Osteoblast (primary cell): ENCODE results near the gene ASCC1. TPM values are rescaled to one million over a fixed set of nuclear protein-coding genes. Genes with fewer than 3 reads are reported as not detected.
"Not testable (repeated sequence)": the region's sequence is repeated elsewhere in the genome, so short reads cannot be mapped to it uniquely, and the experiment has no call there.

Experiments
- DNase-seq: peaks from one replicate; pipeline ENCODE4 v3.0.0; 2011; ENCODE audit warnings: low spot score, mixed read lengths; ENCODE audit not compliant: insufficient read length; ENCODE audit errors: missing footprints
- H2AFZ ChIP-seq: 2 replicates; pipeline ENCODE4 v1.6.0; 2011; ENCODE audit warnings: mild to moderate bottlenecking, low read length
- H3K27ac ChIP-seq: 2 replicates; pipeline ENCODE4 v1.5.1; 2011; ENCODE audit warnings: mild to moderate bottlenecking, low read depth, low read length, moderate library complexity
- H3K27me3 ChIP-seq: 2 replicates; pipeline ENCODE4 v1.6.0; 2012; ENCODE audit warnings: mild to moderate bottlenecking, control low read depth, inconsistent platforms, low read length, moderate library complexity; ENCODE audit not compliant: insufficient read depth
- H3K36me3 ChIP-seq: 2 replicates; pipeline ENCODE4 v1.5.1; 2011; ENCODE audit warnings: mild to moderate bottlenecking, low read length, control low read depth, moderate library complexity; ENCODE audit not compliant: insufficient read depth
- H3K4me1 ChIP-seq: 2 replicates; pipeline ENCODE4 v1.5.1; 2011; ENCODE audit warnings: mild to moderate bottlenecking, low read length, control low read depth, moderate library complexity; ENCODE audit not compliant: insufficient read depth
- H3K4me2 ChIP-seq: 2 replicates; pipeline ENCODE4 v1.6.0; 2011; ENCODE audit warnings: mild to moderate bottlenecking, low read length; ENCODE audit not compliant: insufficient read depth
- H3K4me3 ChIP-seq: fragments of 200-600 bp; sonication (generic); 3 replicates; pipeline ENCODE4 v1.5.1; 2012; ENCODE audit warnings: mild to moderate bottlenecking, low read length, inconsistent platforms; ENCODE audit not compliant: insufficient read depth
- H3K79me2 ChIP-seq: 2 replicates; pipeline ENCODE4 v1.6.0; 2012; ENCODE audit warnings: mild to moderate bottlenecking, low read length, control low read depth, inconsistent platforms; ENCODE audit not compliant: insufficient read depth
- H3K9me3 ChIP-seq: 2 replicates; pipeline ENCODE4 v1.5.1; 2011; ENCODE audit warnings: low read depth, low read length, control low read depth
- H4K20me1 ChIP-seq: 2 replicates; pipeline ENCODE4 v1.6.0; 2012; ENCODE audit warnings: mild to moderate bottlenecking, low read length, control low read depth; ENCODE audit not compliant: insufficient read depth
- total RNA-seq: library from RNA; depleted of rRNA; stranded (reverse); fragments of >200 nt; gene quantifications from 2 replicates; pipeline ENCODE4 v1.2.3, GENCODE V29; 2012
- TF ChIP-seq, protein P1 (sequence below): IDR thresholded peaks from 2 replicates; pipeline ENCODE4 v1.5.1; 2011; ENCODE audit warnings: mild to moderate bottlenecking, low read depth, low read length, moderate library complexity; ENCODE audit errors: extremely low read depth

The ASCC1 gene
- total RNA-seq, 1 donor: 40.2 TPM

DNA sequence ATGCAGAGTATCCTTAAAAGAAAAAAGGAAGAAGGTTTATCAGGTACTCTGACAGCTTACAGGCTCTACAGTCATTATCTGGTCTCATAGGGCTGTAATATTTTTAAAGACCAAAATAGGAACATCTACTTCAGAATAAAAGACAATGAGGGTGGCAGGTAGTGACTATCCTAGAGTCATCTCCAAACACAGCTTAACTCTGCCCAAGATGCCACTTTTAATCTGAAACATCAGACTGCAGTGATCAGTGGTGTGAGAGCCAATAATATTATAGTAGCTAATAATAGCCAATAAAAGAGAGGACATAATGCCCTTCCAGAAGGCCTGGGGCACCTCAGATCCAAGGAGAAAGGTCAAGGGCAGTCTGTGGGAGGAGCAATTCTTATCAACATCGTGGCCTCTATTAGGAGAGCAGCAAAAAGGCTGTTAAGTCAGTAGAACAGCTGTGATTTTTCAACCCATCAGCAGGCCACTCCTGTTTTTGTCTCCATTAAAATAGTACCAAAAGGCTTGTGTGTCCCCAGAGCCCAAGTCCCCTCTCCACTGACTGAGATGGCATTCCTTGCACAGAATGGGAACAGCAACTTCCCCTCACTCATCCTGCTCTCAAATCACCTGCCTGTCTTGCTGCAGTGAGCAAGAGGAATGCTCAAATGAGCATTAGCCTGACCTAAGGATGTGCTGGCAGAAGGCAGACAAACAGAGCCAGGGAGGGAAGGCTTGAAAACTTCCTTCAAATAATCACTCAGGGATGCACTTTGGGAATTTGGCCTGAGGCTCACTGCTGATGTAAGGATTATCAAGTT, 107.0 kb downstream of the ASCC1 start:
- no peak overlapping the region for H3K4me3 ChIP-seq
- H4K20me1 ChIP-seq: no peaks in the 10 kb centered on the region
- no peak for DNase-seq
- TF ChIP-seq, protein P1, sequence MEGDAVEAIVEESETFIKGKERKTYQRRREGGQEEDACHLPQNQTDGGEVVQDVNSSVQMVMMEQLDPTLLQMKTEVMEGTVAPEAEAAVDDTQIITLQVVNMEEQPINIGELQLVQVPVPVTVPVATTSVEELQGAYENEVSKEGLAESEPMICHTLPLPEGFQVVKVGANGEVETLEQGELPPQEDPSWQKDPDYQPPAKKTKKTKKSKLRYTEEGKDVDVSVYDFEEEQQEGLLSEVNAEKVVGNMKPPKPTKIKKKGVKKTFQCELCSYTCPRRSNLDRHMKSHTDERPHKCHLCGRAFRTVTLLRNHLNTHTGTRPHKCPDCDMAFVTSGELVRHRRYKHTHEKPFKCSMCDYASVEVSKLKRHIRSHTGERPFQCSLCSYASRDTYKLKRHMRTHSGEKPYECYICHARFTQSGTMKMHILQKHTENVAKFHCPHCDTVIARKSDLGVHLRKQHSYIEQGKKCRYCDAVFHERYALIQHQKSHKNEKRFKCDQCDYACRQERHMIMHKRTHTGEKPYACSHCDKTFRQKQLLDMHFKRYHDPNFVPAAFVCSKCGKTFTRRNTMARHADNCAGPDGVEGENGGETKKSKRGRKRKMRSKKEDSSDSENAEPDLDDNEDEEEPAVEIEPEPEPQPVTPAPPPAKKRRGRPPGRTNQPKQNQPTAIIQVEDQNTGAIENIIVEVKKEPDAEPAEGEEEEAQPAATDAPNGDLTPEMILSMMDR: no peak
- no peaks in the 10 kb centered on the region for H3K27me3 ChIP-seq
- H3K79me2 ChIP-seq: no peaks in the 10 kb centered on the region
- H3K27ac ChIP-seq: no peak overlapping the region
- H3K4me1 ChIP-seq: no peaks in the 10 kb centered on the region
- no peaks in the 10 kb centered on the region for H3K9me3 ChIP-seq
- H3K4me2 ChIP-seq: no peak overlapping the region
- H2AFZ ChIP-seq: no peak overlapping the region
- no peaks in the 10 kb centered on the region for H3K36me3 ChIP-seq

GRCh38 chr10:72108004-72108370, 108.1 kb downstream of the ASCC1 start:
- not testable (repeated sequence) for H3K79me2 ChIP-seq, H3K27ac ChIP-seq, H3K4me3 ChIP-seq, H4K20me1 ChIP-seq, H3K27me3 ChIP-seq, H3K4me1 ChIP-seq, H2AFZ ChIP-seq, H3K9me3 ChIP-seq, H3K36me3 ChIP-seq, DNase-seq, H3K4me2 ChIP-seq

- H3K4me1 ChIP-seq: no peaks in the 10 kb centered on the region
- H4K20me1 ChIP-seq: no peaks in the 10 kb centered on the region
- H3K36me3 ChIP-seq: no peaks in the 10 kb centered on the region
- H3K27ac ChIP-seq: no peak overlapping the region
- no peak overlapping the region for H3K4me2 ChIP-seq
- no peaks in the 10 kb centered on the region for H3K79me2 ChIP-seq
- H3K9me3 ChIP-seq: no peaks in the 10 kb centered on the region
- H3K27me3 ChIP-seq: no peaks in the 10 kb centered on the region
- no peak for DNase-seq
- TF ChIP-seq, protein P1: no peak
- no peak overlapping the region for H2AFZ ChIP-seq
- H3K4me3 ChIP-seq: no peak overlapping the region
These were observed 108.6 kb downstream of the ASCC1 start for GRCh38 chr10:72107325-72108003.

DNA sequence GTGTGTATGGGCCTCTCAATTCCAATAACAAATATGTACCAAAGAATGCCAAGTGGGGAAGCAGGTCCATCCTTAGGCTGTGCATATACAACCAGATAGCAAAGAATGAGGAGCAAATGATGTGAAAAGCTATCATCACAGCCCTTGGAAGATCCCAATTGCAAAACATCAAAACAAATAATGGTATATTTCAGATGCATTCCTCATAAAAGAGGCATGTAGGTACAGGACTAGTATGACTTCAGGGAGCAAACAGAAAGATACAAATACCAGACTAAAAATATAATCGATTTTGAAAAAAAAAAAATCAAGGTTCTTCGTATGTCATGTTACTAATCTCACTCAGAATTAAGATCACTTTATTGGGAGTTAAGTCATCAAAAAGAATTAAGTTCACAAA, 109.2 kb downstream of the ASCC1 start:
- no peak overlapping the region for H2AFZ ChIP-seq
- no peaks in the 10 kb centered on the region for H3K9me3 ChIP-seq
- no peak overlapping the region for H3K27ac ChIP-seq
- no peaks in the 10 kb centered on the region for H3K27me3 ChIP-seq
- H3K79me2 ChIP-seq: no peaks in the 10 kb centered on the region
- no peak for DNase-seq
- no peaks in the 10 kb centered on the region for H3K4me1 ChIP-seq
- H4K20me1 ChIP-seq: no peaks in the 10 kb centered on the region
- no peak overlapping the region for H3K4me2 ChIP-seq
- H3K4me3 ChIP-seq: no peak overlapping the region
- no peaks in the 10 kb centered on the region for H3K36me3 ChIP-seq
- TF ChIP-seq, protein P1: no peak
